IMR-90 (cell line): ENCODE measurements around the gene CLASRP. TPM values are rescaled to one million over a fixed set of nuclear protein-coding genes. Genes with fewer than 3 reads are reported as not detected.

Source experiments
- ATAC-seq: fragments of 200-7000 bp; cut with Tn5 transposase; 2 replicates; pipeline ENCODE4 v1.9.1; 2020; ENCODE audit warnings: low read depth, mild to moderate bottlenecking, moderate library complexity
- BruUV-seq: library from RNA; stranded (reverse); fragments of 400-500 nt; replicated peaks from 2 replicates; lab custom pipeline; 2021; lab: Mats Ljungman, UMichigan
- CTCF ChIA-PET: fragments of 300-600 bp; formaldehyde crosslinking; extraction: SDS; loops from one replicate; lab custom pipeline; 2021; ENCODE audit warnings: antibody characterized with exemption; lab: Yijun Ruan, JAX
- POLR2A ChIA-PET: fragments of 300-600 bp; sonication (Branson Sonifier 250); formaldehyde crosslinking; loops from one replicate; lab custom pipeline; 2022; ENCODE audit warnings: antibody characterized with exemption; ENCODE audit not compliant: unreplicated experiment; lab: Charles Lee
- DNase-seq: peaks from one replicate; pipeline ENCODE4 v3.0.0; 2013
- H2AFZ ChIP-seq: replicated peaks from 2 replicates; pipeline ENCODE3; 2013; ENCODE audit warnings: low read length, mild to moderate bottlenecking; ENCODE audit not compliant: poor library complexity
- H2AK5ac ChIP-seq: 2 replicates; pipeline ENCODE4 v1.6.1; 2013; ENCODE audit warnings: low read depth, low read length, inconsistent platforms
- H2AK9ac ChIP-seq: replicated peaks from 2 replicates; pipeline ENCODE3; 2013; ENCODE audit warnings: mild to moderate bottlenecking, low read depth, low read length, moderate library complexity; ENCODE audit not compliant: poor library complexity
- H2BK120ac ChIP-seq: 2 replicates; pipeline ENCODE4 v1.6.1; 2013; ENCODE audit warnings: low read depth, low read length, inconsistent platforms
- H2BK15ac ChIP-seq: 3 replicates; pipeline ENCODE4 v1.6.1; 2013; ENCODE audit warnings: low read depth, low read length, inconsistent platforms
- H2BK20ac ChIP-seq: 2 replicates; pipeline ENCODE4 v1.6.1; 2013; ENCODE audit warnings: low read depth, mild to moderate bottlenecking, inconsistent platforms, low read length, moderate library complexity
- H2BK5ac ChIP-seq: 2 replicates; pipeline ENCODE4 v1.6.1; 2013; ENCODE audit warnings: mild to moderate bottlenecking, low read depth, low read length, inconsistent platforms; ENCODE audit not compliant: poor library complexity, severe bottlenecking
- H3K14ac ChIP-seq: replicated peaks from 2 replicates; pipeline ENCODE4 v1.6.1; 2013; ENCODE audit warnings: low read depth, low read length, inconsistent platforms
- H3K18ac ChIP-seq: 2 replicates; pipeline ENCODE4 v1.6.1; 2013; ENCODE audit warnings: low read depth, low read length, control low read depth
- H3K23ac ChIP-seq: 2 replicates; pipeline ENCODE4 v1.6.1; 2013; ENCODE audit warnings: low read depth, low read length, inconsistent platforms
- H3K27ac ChIP-seq: 2 replicates; pipeline ENCODE4 v1.5.1; 2013; ENCODE audit warnings: mild to moderate bottlenecking, control low read depth, low read length; ENCODE audit not compliant: insufficient read depth
- H3K27me3 ChIP-seq: 2 replicates; pipeline ENCODE4 v1.6.1; 2013; ENCODE audit warnings: low read length; ENCODE audit not compliant: control insufficient read depth, insufficient read depth
- H3K36me3 ChIP-seq: 2 replicates; pipeline ENCODE4 v1.6.1; 2013; ENCODE audit warnings: low read length, mixed read lengths; ENCODE audit not compliant: control insufficient read depth, insufficient read depth
- H3K4ac ChIP-seq: 2 replicates; pipeline ENCODE4 v1.6.1; 2013; ENCODE audit warnings: low read depth, low read length, inconsistent platforms
- H3K4me1 ChIP-seq: 2 replicates; pipeline ENCODE4 v1.6.1; 2013; ENCODE audit warnings: low read length, mixed read lengths; ENCODE audit not compliant: control insufficient read depth, insufficient read depth
- H3K4me2 ChIP-seq: 2 replicates; pipeline ENCODE4 v1.6.1; 2013; ENCODE audit warnings: low read depth, mild to moderate bottlenecking, control low read depth, low read length, moderate library complexity
- H3K4me3 ChIP-seq: 2 replicates; pipeline ENCODE4 v1.5.1; 2013; ENCODE audit warnings: low read depth, mild to moderate bottlenecking, control low read depth, low read length, moderate library complexity; ENCODE audit not compliant: insufficient read depth
- H3K56ac ChIP-seq: 2 replicates; pipeline ENCODE4 v1.6.1; 2013; ENCODE audit warnings: low read length, inconsistent platforms; ENCODE audit not compliant: insufficient read depth; ENCODE audit errors: extremely low read depth
- H3K79me1 ChIP-seq, 2 experiments: 2 replicates each; pipeline ENCODE4 v1.6.1; 2013; ENCODE audit warnings: low read length in 2 of 2, inconsistent platforms in 1 of 2, low read depth in 1 of 2
- H3K9ac ChIP-seq: 2 replicates; pipeline ENCODE4 v1.6.1; 2013; ENCODE audit warnings: low read depth, low read length, control low read depth
- H3K9me1 ChIP-seq: 2 replicates; pipeline ENCODE4 v1.6.1; 2013; ENCODE audit warnings: low read length, inconsistent platforms; ENCODE audit not compliant: insufficient read depth
- H3K9me3 ChIP-seq: 2 replicates; pipeline ENCODE4 v1.6.1; 2013; ENCODE audit warnings: low read length; ENCODE audit not compliant: control insufficient read depth, insufficient read depth
- H4K20me1 ChIP-seq: 2 replicates; pipeline ENCODE4 v1.6.1; 2013; ENCODE audit warnings: low read length, inconsistent platforms; ENCODE audit not compliant: insufficient read depth
- H4K5ac ChIP-seq: 2 replicates; pipeline ENCODE4 v1.6.1; 2013; ENCODE audit warnings: mild to moderate bottlenecking, low read depth, low read length, control low read depth
- H4K8ac ChIP-seq, 2 experiments: 2 replicates each; pipeline ENCODE4 v1.6.1; 2013; ENCODE audit warnings: low read depth in 2 of 2, low read length in 2 of 2, control low read depth in 1 of 2, inconsistent platforms in 1 of 2
- H4K91ac ChIP-seq: 2 replicates; pipeline ENCODE4 v1.6.1; 2013; ENCODE audit warnings: low read depth, low read length, inconsistent platforms; ENCODE audit not compliant: insufficient read depth
- CHD1 ChIP-seq: IDR thresholded peaks from 2 replicates; pipeline ENCODE4 v1.6.1; 2012; ENCODE audit warnings: low read depth, low read length, improper control_type of control experiment
- FOS ChIP-seq: fragments of 150-350 bp; IDR thresholded peaks from 2 replicates; pipeline ENCODE4 v1.6.1; 2016; ENCODE audit warnings: low read depth, low read length
- NFE2L2 ChIP-seq: fragments of 150-350 bp; IDR thresholded peaks from 2 replicates; pipeline ENCODE4 v1.6.1; 2016; ENCODE audit warnings: low read depth, mild to moderate bottlenecking, low read length
- POLR2A ChIP-seq: IDR thresholded peaks from 2 replicates; pipeline ENCODE4 v1.6.1; 2012; ENCODE audit warnings: mild to moderate bottlenecking, low read depth, low read length
- SMC3 ChIP-seq: fragments of 150-350 bp; IDR thresholded peaks from 2 replicates; pipeline ENCODE4 v1.6.1; 2016; ENCODE audit warnings: low read depth, mild to moderate bottlenecking, antibody characterized with exemption, low read length, moderate library complexity
- USF2 ChIP-seq: fragments of 150-350 bp; IDR thresholded peaks from 2 replicates; pipeline ENCODE4 v1.6.1; 2017; ENCODE audit warnings: mild to moderate bottlenecking, antibody characterized with exemption, low read length, low read depth
- WGBS, 2 experiments: methylation state at CpG; one replicate each; pipeline versions ENCODE4 v1.1.5 to v1.1.7; 2013; ENCODE audit warnings: missing lambda C conversion rate in 2 of 2; ENCODE audit not compliant: insufficient read length in 1 of 2; ENCODE audit errors: extremely low coverage in 2 of 2; 5-methylcytosine and 5-hydroxymethylcytosine counted together
- dilution Hi-C: fragments of 300-500 bp; cut with HindIII; formaldehyde crosslinking; loops from one replicate; pipeline ENCODE4 v1.14.3; 2018; ENCODE audit warnings: low sequenced_read_pairs; ENCODE audit not compliant: unreplicated experiment
- in situ Hi-C: fragments of 300-500 bp; cut with MboI; formaldehyde crosslinking; loops from 3 replicates; pipeline ENCODE4 v1.14.3; 2019; ENCODE audit warnings: low sequenced_read_pairs, inconsistent platforms, mixed read lengths
- intact Hi-C: fragments of 100-400 bp; cut with micrococcal nuclease; formaldehyde crosslinking; loops from 2 replicates; pipeline ENCODE4 v1.10.0; 2022
- polyA plus RNA-seq, 3 experiments: library from polyadenylated mRNA; depleted of rRNA; stranded (reverse); fragments of >200 nt; gene quantifications; 2 replicates each; pipeline ENCODE4 v1.2.3, GENCODE V29; 2012; ENCODE audit warnings: low replicate concordance in 1 of 3
- total RNA-seq: library from RNA; depleted of rRNA; stranded (reverse); fragments of >200 nt; gene quantifications from 2 replicates; pipeline ENCODE4 v1.2.3, GENCODE V29; 2012

CLASRP gene
- total and polyA plus RNA-seq, 2 of the 4 experiments (the other 2 are of a cell fraction): 19.9 to 31.7 TPM

- no peak overlapping the region for H3K56ac ChIP-seq
- H3K27me3 ChIP-seq: no peaks in the 10 kb centered on the region
- no peak overlapping the region for H2BK15ac ChIP-seq
- no peak overlapping the region for H2BK5ac ChIP-seq
- H4K91ac ChIP-seq: no peak overlapping the region
- no peaks in the 10 kb centered on the region for H3K9me3 ChIP-seq
- no peak overlapping the region for H3K18ac ChIP-seq
- no peak overlapping the region for H3K9ac ChIP-seq
- ATAC-seq (no peak), DNase-seq (no peak)
- peaks cover 39% of the 10 kb centered on the region for H3K4me1 ChIP-seq
- 0 out of 2 replicates have a peak, but pooled peaks cover 1% of the 10 kb centered on the region for H3K36me3 ChIP-seq
- H3K14ac ChIP-seq: no peak overlapping the region
- TF ChIP-seq USF2 (no peak), NFE2L2 (no peak), FOS (no peak), CHD1 (no peak), SMC3 (no peak), POLR2A (no peak)
- no peak overlapping the region for H3K4me3 ChIP-seq
- H4K20me1 ChIP-seq: peaks cover 98% of the 10 kb centered on the region
- peaks cover 33 to 97% of the 10 kb centered on the region in 2 experiments for H3K79me1 ChIP-seq
- no peak overlapping the region for H3K4ac ChIP-seq
- no peak overlapping the region for H2BK20ac ChIP-seq
- intact Hi-C loops: no loop called here
- in situ Hi-C loops: no loop called here
- POLR2A ChIA-PET: no interaction called here
- no peak overlapping the region for H2BK120ac ChIP-seq
- no peak overlapping the region for H2AFZ ChIP-seq
- H4K5ac ChIP-seq: no peak overlapping the region
- no peak overlapping the region for H4K8ac ChIP-seq
- H3K27ac ChIP-seq: no peak overlapping the region
- 100% methylated on average over 1 of the region's 7 CpGs; no CpG with 5 or more reads in 1 of the 2 experiments for WGBS, 2 experiments
- dilution Hi-C loops: no loop called here
- peaks cover 49% of the 10 kb centered on the region for H3K9me1 ChIP-seq
- H3K23ac ChIP-seq: no peak overlapping the region
- peak overlapping the region; percentile 80 for H2AK9ac ChIP-seq
- peak overlapping the region; percentile 49; the same call in 1 of the 2 replicates for H2AK5ac ChIP-seq
- CTCF ChIA-PET: no interaction called here
- no TSS peak for BruUV-seq
- H3K4me2 ChIP-seq: no peak overlapping the region
Measured at GRCh38 chr19:45102481-45102880, 63.6 kb downstream of the CLASRP start.
